AG10803 (cell line): Measurements from ENCODE around the gene ACP5.

Experiments used
- DNase-seq: peaks from one replicate; pipeline ENCODE4 v3.0.0; 2010; ENCODE audit warnings: low read depth
- H3K4me3 ChIP-seq: 2 replicates; pipeline ENCODE4 v1.5.1; 2011; ENCODE audit warnings: mild to moderate bottlenecking, low read length, control low read depth
- CTCF ChIP-seq: conservative IDR thresholded peaks from 2 replicates; pipeline ENCODE4 v1.5.1; 2011; ENCODE audit warnings: mild to moderate bottlenecking, low read length, control low read depth, inconsistent platforms

The ACP5 gene

GRCh38 chr19:11552666-11553372 is 24.6 kb downstream of the ACP5 start:
- DNase-seq = no peak
- H3K4me3 ChIP-seq = no peak overlapping the region
- no peak for TF ChIP-seq CTCF

DNA sequence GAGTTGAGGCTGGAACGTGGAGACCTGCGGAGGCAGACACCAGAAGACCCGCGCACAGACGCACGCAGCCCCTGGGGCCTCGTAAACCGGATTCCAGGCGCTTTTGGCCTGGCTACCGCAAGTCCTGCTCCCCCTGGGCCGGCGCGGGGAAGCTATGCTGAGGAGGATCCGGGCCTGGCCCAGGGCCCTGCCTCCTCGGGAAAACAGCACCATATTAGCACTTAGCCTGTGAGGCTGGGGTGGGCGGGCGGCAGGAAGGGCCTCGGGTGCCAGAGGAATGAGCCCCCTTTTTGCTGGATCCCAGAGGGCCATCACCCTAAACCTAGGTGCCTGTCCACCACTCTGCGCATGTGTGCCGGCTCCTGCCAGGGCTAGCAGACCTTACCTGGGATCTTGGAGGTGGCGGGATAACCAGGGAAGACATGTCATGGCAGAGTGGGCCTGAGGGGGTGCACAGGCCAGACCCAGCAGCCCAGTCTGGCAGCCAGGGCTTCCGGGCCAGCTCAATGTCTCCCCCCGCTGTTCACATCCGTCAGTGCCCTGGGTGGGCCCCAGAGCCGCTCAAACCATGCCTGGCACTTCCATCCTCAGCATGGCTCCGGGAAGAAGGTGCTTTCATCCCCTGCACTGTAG is 25.7 kb downstream of the ACP5 start:
- TF ChIP-seq CTCF = peak; percentile 36
- DNase-seq = no peak
- no peak overlapping the region for H3K4me3 ChIP-seq

DNA sequence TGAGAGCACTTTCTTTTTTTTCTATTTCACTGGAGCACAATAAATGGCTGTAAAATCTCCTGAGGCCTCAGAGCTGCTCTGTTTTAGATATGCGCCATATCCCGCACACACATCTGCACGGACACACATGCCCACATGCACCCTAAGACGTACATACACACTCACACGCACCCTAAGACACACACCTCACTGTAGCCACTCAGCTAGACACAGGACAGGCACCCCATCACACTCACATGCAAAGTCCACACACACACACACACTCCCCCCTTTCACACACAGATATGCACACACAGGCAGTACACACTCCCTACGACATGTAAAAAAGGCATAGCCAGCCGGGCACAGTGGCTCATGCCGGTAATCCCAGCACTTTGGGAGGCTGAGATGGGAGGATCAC is 27.2 kb downstream of the ACP5 start:
- no peak overlapping the region for H3K4me3 ChIP-seq
- TF ChIP-seq CTCF = no peak

GRCh38 chr19:11549386-11549953 is 28.0 kb downstream of the ACP5 start:
- TF ChIP-seq CTCF = no peak
- DNase-seq = no peak
- no peak overlapping the region for H3K4me3 ChIP-seq

More for the DNA sequence above, 27.2 kb downstream of the ACP5 start:
- no peak for DNase-seq

GRCh38 chr19:11547929-11548700 is 29.3 kb downstream of the ACP5 start:
- H3K4me3 ChIP-seq = no peak overlapping the region
- no peak for TF ChIP-seq CTCF
- no peak for DNase-seq

GRCh38 chr19:11541238-11541637 is 36.2 kb downstream of the ACP5 start:
- no peak for TF ChIP-seq CTCF
- DNase-seq = no peak
- H3K4me3 ChIP-seq = no peak overlapping the region
